Measurements from ENCODE around the gene EPHA10.

EPHA10 gene

DNA sequence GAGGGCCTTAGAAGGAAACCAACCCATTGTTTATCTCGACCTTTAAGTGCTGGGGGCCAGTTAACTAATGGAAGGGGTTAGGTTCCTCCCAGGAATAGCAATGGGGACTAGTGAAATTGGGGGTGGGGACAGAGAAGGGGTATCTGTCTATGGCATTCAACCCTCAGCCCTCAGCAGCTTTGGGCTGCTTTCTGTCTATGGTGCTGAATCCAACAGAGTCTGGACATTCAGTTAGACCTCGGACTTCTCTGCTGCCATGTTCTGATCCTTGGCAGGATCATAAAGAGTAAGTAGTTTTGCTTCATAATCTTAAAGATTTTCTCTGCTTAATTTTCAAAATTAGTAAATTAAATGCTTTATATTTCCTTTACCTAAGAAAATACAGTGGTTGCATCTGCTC is 2.6 kb upstream of the EPHA10 start:
- Histone ChIP-seq H3K9ac (ENCODE audit: low read depth, low read length) (no peak overlapping the region), H3K4me3 (ENCODE audit: low read depth, low read length) (no peak overlapping the region), H3K4me1 (ENCODE audit: control insufficient read depth, insufficient read depth, low read length) (peaks cover 17% of the 10 kb centered on the region), H3K27me3 (ENCODE audit: control insufficient read depth, insufficient read depth, low read length) (peaks cover 63% of the 10 kb centered on the region), H3K27ac (ENCODE audit: low read depth, low read length) (no peak overlapping the region), H3K36me3 (ENCODE audit: control insufficient read depth, insufficient read depth, low read length) (no peaks in the 10 kb centered on the region), H3K9me3 (ENCODE audit: control insufficient read depth, insufficient read depth, low read length) (no peaks in the 10 kb centered on the region)

GRCh38 chr1:37765916-37766664 is 1.2 kb upstream of the EPHA10 start:
- Histone ChIP-seq H3K36me3 (ENCODE audit: control insufficient read depth, insufficient read depth, low read length) (no peaks in the 10 kb centered on the region), H3K9ac (ENCODE audit: low read depth, low read length) (no peak overlapping the region), H3K4me1 (ENCODE audit: control insufficient read depth, insufficient read depth, low read length) (peaks cover 17% of the 10 kb centered on the region), H3K27ac (ENCODE audit: low read depth, low read length) (no peak overlapping the region), H3K4me3 (ENCODE audit: low read depth, low read length) (peak overlapping the region; percentile 59), H3K9me3 (ENCODE audit: control insufficient read depth, insufficient read depth, low read length) (no peaks in the 10 kb centered on the region), H3K27me3 (ENCODE audit: control insufficient read depth, insufficient read depth, low read length) (peaks cover 77% of the 10 kb centered on the region)

- peaks cover 87% of the 10 kb centered on the region for H3K27me3 ChIP-seq (ENCODE audit: control insufficient read depth, insufficient read depth, low read length)
- H3K36me3 ChIP-seq (ENCODE audit: control insufficient read depth, insufficient read depth, low read length): no peaks in the 10 kb centered on the region
- H3K4me3 ChIP-seq (ENCODE audit: low read depth, low read length): peak overlapping the region; percentile 59; the same call in 1 of the 2 replicates
- peaks cover 17% of the 10 kb centered on the region for H3K4me1 ChIP-seq (ENCODE audit: control insufficient read depth, insufficient read depth, low read length)
- no peak overlapping the region for H3K9ac ChIP-seq (ENCODE audit: low read depth, low read length)
- no peak overlapping the region for H3K27ac ChIP-seq (ENCODE audit: low read depth, low read length)
- no peaks in the 10 kb centered on the region for H3K9me3 ChIP-seq (ENCODE audit: control insufficient read depth, insufficient read depth, low read length)
Measured at GRCh38 chr1:37764414-37764825, 500 bp downstream of the EPHA10 start.

- Histone ChIP-seq H3K9me3 (ENCODE audit: control insufficient read depth, insufficient read depth, low read length) (no peaks in the 10 kb centered on the region), H3K36me3 (ENCODE audit: control insufficient read depth, insufficient read depth, low read length) (no peaks in the 10 kb centered on the region), H3K27ac (ENCODE audit: low read depth, low read length) (no peak overlapping the region), H3K9ac (ENCODE audit: low read depth, low read length) (no peak overlapping the region), H3K27me3 (ENCODE audit: control insufficient read depth, insufficient read depth, low read length) (peaks cover 88% of the 10 kb centered on the region), H3K4me1 (ENCODE audit: control insufficient read depth, insufficient read depth, low read length) (peaks cover 17% of the 10 kb centered on the region), H3K4me3 (ENCODE audit: low read depth, low read length) (no peak overlapping the region)
Measured at GRCh38 chr1:37763791-37764413, 1.0 kb downstream of the EPHA10 start.

GRCh38 chr1:37762516-37762915 is 2.4 kb downstream of the EPHA10 start:
- peaks cover 95% of the 10 kb centered on the region for H3K27me3 ChIP-seq (ENCODE audit: control insufficient read depth, insufficient read depth, low read length)
- no peaks in the 10 kb centered on the region for H3K36me3 ChIP-seq (ENCODE audit: control insufficient read depth, insufficient read depth, low read length)
- no peaks in the 10 kb centered on the region for H3K9me3 ChIP-seq (ENCODE audit: control insufficient read depth, insufficient read depth, low read length)
- H3K4me3 ChIP-seq (ENCODE audit: low read depth, low read length): no peak overlapping the region
- H3K9ac ChIP-seq (ENCODE audit: low read depth, low read length): no peak overlapping the region
- no peak overlapping the region for H3K27ac ChIP-seq (ENCODE audit: low read depth, low read length)
- H3K4me1 ChIP-seq (ENCODE audit: control insufficient read depth, insufficient read depth, low read length): peaks cover 17% of the 10 kb centered on the region

DNA sequence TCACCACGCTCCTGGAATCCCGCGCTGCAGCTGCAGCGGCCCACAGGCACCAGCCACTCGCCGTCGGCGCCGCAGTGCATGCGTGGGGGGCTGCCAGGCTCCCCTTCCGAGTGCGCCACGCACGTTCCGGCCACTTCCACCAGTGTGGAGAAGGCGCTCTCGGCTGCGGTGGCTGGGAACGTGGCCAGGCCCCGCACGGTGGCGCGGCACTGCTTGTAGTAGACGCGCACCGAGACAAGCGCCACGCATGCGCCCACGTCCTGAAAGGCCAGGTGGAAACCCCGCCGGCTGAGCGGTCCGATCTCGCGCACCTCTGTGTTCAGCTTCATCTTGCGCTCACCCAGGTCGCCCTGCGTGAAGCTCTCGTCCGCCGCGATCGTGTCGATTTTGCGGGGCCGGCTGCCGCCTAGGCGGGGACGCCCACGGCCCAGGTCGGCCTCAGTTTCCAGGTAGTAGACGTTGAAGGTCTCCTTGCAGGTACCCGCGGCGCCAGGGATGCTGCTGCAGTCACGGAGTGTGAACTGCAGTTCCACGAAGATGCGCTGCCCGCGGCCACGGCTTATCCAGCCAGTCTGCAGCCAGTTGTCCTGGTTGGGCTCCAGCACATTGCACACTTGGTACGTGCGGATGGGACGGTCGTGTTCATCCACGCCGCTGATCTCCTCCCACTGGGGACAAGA is 3.4 kb downstream of the EPHA10 start:
- H3K36me3 ChIP-seq (ENCODE audit: control insufficient read depth, insufficient read depth, low read length): no peaks in the 10 kb centered on the region
- no peak overlapping the region for H3K27ac ChIP-seq (ENCODE audit: low read depth, low read length)
- H3K4me3 ChIP-seq (ENCODE audit: low read depth, low read length): no peak overlapping the region
- no peak overlapping the region for H3K9ac ChIP-seq (ENCODE audit: low read depth, low read length)
- peaks cover 94% of the 10 kb centered on the region for H3K27me3 ChIP-seq (ENCODE audit: control insufficient read depth, insufficient read depth, low read length)
- no peaks in the 10 kb centered on the region for H3K9me3 ChIP-seq (ENCODE audit: control insufficient read depth, insufficient read depth, low read length)
- peaks cover 8% of the 10 kb centered on the region for H3K4me1 ChIP-seq (ENCODE audit: control insufficient read depth, insufficient read depth, low read length)

GRCh38 chr1:37759451-37759850 is 5.5 kb downstream of the EPHA10 start:
- Histone ChIP-seq H3K9ac (ENCODE audit: low read depth, low read length) (no peak overlapping the region), H3K4me1 (ENCODE audit: control insufficient read depth, insufficient read depth, low read length) (no peaks in the 10 kb centered on the region)

GRCh38 chr1:37755951-37756560 is 8.9 kb downstream of the EPHA10 start:
- H3K4me1 ChIP-seq (ENCODE audit: control insufficient read depth, insufficient read depth, low read length): no peaks in the 10 kb centered on the region
- no peak overlapping the region for H3K9ac ChIP-seq (ENCODE audit: low read depth, low read length)
- H3K9me3 ChIP-seq (ENCODE audit: control insufficient read depth, insufficient read depth, low read length): no peaks in the 10 kb centered on the region
- H3K36me3 ChIP-seq (ENCODE audit: control insufficient read depth, insufficient read depth, low read length): no peaks in the 10 kb centered on the region
- H3K4me3 ChIP-seq (ENCODE audit: low read depth, low read length): no peak overlapping the region
- peaks cover 94% of the 10 kb centered on the region for H3K27me3 ChIP-seq (ENCODE audit: control insufficient read depth, insufficient read depth, low read length)
- no peak overlapping the region for H3K27ac ChIP-seq (ENCODE audit: low read depth, low read length)

More at GRCh38 chr1:37759451-37759850, 5.5 kb downstream of the EPHA10 start:
- H3K27ac ChIP-seq (ENCODE audit: low read depth, low read length): no peak overlapping the region
- no peak overlapping the region for H3K4me3 ChIP-seq (ENCODE audit: low read depth, low read length)
- H3K36me3 ChIP-seq (ENCODE audit: control insufficient read depth, insufficient read depth, low read length): no peaks in the 10 kb centered on the region
- H3K9me3 ChIP-seq (ENCODE audit: control insufficient read depth, insufficient read depth, low read length): no peaks in the 10 kb centered on the region
- H3K27me3 ChIP-seq (ENCODE audit: control insufficient read depth, insufficient read depth, low read length): peaks cover 95% of the 10 kb centered on the region

DNA sequence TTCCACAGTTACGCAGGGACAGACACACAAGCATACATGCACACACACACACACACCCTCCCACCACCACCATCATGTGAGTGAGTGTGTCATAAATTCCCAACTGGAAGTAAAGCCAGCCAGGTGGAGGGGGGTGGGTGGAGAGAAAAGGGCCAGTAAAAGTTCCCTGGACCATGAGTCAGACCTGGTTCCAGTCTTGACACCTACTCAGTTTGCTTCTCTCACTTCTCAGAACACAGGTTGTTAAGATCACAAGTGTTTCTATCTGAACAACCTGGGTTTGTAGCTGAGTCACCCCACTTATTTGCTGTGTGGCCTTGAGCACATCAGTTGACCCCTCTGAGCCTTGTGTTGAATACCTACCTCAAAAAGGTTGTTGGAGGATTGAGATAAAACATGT is 9.6 kb downstream of the EPHA10 start:
- H3K36me3 ChIP-seq (ENCODE audit: control insufficient read depth, insufficient read depth, low read length): no peaks in the 10 kb centered on the region
- no peak overlapping the region for H3K27ac ChIP-seq (ENCODE audit: low read depth, low read length)
- no peak overlapping the region for H3K4me3 ChIP-seq (ENCODE audit: low read depth, low read length)
- H3K9me3 ChIP-seq (ENCODE audit: control insufficient read depth, insufficient read depth, low read length): no peaks in the 10 kb centered on the region
- H3K4me1 ChIP-seq (ENCODE audit: control insufficient read depth, insufficient read depth, low read length): no peaks in the 10 kb centered on the region
- peaks cover 98% of the 10 kb centered on the region for H3K27me3 ChIP-seq (ENCODE audit: control insufficient read depth, insufficient read depth, low read length)
- H3K9ac ChIP-seq (ENCODE audit: low read depth, low read length): no peak overlapping the region

- no peaks in the 10 kb centered on the region for H3K9me3 ChIP-seq (ENCODE audit: control insufficient read depth, insufficient read depth, low read length)
- no peaks in the 10 kb centered on the region for H3K4me1 ChIP-seq (ENCODE audit: control insufficient read depth, insufficient read depth, low read length)
- no peak overlapping the region for H3K27ac ChIP-seq (ENCODE audit: low read depth, low read length)
- H3K36me3 ChIP-seq (ENCODE audit: control insufficient read depth, insufficient read depth, low read length): no peaks in the 10 kb centered on the region
- H3K27me3 ChIP-seq (ENCODE audit: control insufficient read depth, insufficient read depth, low read length): peaks cover 91% of the 10 kb centered on the region
- H3K9ac ChIP-seq (ENCODE audit: low read depth, low read length): no peak overlapping the region
- peak overlapping the region; percentile 57 for H3K4me3 ChIP-seq (ENCODE audit: low read depth, low read length)
Measured at GRCh38 chr1:37753473-37754321, 11.2 kb downstream of the EPHA10 start.

All from HUES48 (cell line).